NCI-H2196 treated with DMSO at 0.1 percent for 48 hours (cell line): ENCODE results near the gene STAG2.
"Not testable (repeated sequence)": the region's sequence is repeated elsewhere in the genome, so short reads cannot be mapped to it uniquely, and the experiment has no call there.

Source experiments
- DNase-seq: peaks from one replicate; lab custom pipeline; 2025; ENCODE audit not compliant: unreplicated experiment; lab: John Stamatoyannopoulos, UW

STAG2 gene

DNA sequence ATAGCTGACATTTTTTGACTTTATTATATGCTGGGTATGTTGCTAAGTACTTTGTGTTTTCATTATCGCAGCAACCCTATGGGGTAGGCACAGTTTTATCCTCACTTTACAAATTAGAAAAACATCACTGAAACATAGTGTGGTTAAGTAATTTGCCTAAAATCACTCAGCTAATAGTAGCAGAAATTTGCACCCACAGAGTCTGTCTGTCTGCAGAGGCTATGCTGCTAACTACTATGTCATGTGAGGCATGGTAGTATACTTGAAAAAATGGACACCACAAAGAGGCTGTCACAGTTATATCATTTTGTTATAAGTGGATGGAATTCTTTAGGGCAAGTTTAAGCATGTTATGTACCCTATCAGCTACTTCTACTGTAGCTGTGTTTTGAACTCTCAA is 69.0 kb downstream of the STAG2 start:
- no peak for DNase-seq

DNA sequence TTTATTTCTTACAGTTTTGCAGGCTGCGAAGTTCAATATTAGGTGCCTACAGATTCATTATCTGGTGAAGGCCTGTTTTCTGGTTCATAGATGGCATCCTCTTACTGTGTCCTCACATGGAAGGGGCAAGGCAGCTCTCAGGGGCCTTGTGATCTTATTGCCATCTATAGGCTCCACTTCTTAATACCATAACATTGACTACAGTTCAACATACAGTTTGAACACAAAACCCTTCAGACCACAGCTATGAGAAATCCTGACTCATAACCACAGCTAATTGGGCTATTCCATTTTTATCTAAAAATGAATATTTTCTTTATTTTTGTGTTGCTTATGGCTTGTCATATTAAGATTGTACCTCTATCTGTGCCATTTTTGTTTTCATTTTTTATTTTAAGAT is 72.3 kb downstream of the STAG2 start:
- no peak for DNase-seq

DNA sequence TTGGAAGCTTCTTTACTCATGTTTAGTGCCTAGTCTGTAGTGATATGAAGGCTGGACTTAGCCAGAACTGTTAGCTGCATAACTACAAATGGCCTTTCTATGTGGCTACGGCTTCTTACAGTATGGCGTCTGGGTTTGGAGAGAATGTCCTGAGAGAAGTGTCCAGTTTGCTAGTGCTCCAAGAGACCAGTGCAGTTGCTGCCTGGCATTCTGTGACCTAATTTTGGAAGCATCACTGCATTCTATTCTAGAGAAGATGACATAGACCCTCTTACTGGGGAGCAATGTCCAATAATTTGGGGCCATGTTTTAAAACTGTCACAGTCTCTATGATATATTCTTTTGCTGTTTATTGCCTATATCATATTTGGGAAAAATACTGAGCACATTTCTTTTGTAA is 74.2 kb downstream of the STAG2 start:
- no peak for DNase-seq

DNA sequence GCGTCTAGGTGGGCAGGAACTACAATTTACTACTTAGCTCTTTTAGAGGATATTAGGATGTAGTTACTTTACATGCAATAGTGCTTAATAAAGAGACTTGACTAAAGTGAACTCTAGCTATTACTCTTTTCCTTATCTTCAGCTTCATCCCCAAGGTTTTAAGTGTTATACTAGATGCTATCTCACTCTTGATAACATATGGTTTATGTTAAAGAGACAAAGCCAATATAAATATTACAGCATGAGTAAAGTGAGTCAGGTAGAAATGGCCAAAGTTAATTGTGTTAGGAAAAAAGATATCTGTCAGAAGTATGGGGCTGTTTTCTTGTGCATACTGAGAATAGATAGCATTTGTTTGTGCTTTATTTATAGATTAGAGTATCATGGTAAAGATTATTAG is 80.5 kb downstream of the STAG2 start:
- no peak for DNase-seq

DNA sequence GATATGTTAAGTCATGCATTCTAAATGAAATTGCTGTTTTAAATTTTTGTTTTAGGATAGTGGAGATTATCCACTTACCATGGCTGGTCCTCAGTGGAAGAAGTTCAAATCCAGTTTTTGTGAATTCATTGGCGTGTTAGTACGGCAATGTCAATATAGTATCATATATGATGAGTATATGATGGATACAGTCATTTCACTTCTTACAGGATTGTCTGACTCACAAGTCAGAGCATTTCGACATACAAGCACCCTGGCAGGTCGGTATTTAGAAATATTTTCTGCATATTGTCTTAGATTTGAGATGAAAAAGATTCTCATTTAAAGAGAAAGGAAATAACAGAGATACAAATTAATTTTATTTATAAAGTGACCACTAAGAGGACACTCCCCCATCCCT is 83.6 kb downstream of the STAG2 start:
- no peak for DNase-seq

DNA sequence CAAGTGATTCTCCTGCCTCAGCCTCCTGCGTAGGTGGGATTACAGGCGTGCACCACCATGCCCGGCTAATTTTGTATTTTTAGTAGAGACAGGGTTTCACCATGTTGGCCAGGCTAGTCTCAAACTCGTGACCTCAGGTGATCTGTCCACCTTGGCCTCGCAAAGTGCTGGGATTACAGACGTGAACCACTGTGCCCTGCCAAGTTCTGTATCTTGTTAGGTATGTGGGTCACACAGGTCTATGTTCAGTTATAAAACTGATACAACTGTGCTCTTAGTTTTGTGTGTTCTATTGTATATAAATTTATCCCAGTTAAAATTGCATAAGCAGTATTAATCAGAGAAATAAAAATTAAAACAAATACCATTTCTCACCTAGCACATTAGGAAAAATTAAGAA is 122.9 kb downstream of the STAG2 start:
- DNase-seq, result not testable (repeated sequence)

DNA sequence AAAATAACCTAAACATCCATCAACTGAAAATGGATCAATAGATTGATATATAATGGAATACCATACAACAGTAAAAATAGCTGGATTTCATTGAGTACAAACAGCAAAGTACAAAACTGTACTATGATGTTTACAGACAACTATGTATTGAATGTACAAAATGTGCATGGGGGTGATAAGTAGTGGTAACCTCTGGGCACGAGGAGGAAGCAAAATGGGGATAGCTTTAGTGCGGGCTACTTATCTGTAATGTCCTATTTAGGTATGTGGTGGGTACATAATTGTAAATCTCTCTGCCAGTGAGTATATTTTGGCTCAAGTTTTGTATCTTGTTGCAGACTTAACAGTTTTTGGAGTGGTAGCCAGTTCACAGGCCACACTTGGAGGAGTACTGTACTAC is 123.6 kb downstream of the STAG2 start:
- no peak for DNase-seq

DNA sequence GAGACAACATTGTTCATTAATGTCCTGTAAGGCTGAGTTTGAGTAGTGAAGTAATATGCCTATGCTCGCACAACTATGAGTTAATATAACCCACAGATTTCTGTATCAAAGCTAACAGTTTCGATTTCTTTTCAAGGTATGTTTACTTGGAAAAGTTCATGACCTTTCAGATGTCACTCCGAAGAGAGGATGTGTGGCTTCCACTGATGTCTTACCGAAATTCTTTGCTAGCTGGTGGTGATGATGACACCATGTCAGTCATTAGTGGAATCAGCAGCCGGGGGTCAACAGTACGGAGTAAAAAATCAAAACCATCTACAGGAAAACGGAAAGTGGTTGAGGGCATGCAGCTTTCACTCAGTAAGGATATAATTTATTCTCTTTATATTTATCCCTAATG is 124.9 kb downstream of the STAG2 start:
- no peak for DNase-seq

DNA sequence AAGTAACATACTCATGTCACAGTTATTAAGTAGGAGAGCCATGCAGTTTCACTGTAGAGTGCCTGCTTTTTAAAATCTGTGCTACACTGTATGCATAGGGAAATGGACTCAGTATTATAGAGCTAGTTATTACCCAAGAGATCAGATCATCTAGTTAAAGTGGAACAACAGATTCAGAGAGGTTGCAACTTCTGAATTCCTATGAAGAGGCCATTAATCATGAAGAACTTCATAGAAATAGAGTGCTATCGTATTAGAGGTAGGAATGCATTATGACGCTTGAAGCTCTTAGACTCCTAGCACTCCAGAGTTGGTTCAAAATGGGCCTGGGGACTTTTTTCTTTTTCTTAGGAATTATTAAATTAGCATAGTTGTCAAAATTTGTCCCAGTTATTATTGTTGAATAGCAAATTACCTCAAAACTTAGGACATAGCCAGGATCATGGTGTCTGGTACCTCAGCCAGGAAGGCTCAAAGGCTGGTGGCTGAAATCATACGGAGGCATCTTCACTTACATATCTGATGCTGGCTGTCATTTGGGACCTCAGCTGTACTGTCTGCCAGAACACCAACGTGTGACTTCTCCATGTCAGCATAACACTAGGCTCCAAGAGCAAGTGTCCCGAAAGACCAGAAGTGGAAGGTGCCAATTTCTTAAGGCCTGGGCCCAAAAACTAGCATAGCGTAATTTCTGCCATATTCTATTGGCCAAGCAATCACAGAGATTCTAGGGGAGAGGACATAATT is 125.7 kb downstream of the STAG2 start:
- DNase-seq, result no peak

DNA sequence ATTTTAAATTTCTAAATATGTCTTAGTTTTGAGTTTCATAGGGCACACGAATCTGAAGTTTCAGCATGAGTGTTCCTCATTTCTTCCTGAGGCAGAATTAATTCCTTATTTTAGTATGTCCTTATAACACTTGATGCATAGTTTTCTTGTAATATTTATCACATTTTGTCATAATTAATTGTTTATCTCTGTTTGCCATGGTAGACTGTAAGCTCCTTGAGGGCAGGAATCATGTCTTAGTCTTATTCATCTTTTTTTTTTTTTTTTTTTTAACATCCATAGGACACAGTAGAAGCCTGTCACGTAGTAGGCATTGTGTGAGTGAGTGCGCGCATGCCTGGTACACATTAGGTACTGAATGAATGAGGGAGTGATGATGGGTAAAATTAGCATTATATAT is 131.7 kb downstream of the STAG2 start:
- DNase-seq, result no peak

DNA sequence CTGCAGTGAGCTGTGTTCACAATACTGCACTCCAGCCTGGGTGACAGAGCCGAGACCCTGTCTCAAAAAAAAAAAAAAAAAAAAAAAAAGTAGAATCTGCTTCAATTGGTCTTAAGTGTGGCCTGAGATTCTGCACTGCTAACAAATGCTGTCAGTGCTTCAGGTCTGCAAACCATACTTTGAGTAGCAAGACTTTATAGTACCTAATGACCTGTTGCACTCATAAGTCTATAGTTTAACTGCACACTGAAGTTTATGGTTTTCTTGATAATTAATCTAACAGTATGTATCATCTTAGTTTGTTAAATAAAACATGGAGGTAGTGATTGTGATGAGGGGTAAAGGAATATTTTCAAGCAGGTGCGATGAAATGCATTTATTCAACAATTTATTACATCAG is 135.6 kb downstream of the STAG2 start:
- no peak for DNase-seq

DNA sequence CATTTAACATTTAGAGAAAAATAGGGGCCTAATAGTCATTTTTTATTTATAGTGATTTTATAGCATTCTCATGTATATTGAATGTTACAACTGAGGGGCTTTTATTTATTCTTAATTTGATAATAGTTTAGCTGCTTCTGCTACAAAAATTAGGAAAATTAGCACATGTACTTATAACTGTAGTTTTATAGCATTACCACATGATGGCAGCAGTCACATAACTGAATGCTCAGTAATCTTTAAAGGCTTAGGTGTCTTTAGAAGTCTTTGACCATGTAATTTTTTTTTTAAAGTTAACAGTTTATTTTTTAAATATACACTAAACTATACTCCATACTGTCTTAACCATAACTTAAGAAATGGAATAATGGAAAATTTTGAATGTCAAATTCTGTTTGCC is 136.6 kb downstream of the STAG2 start:
- no peak for DNase-seq

DNA sequence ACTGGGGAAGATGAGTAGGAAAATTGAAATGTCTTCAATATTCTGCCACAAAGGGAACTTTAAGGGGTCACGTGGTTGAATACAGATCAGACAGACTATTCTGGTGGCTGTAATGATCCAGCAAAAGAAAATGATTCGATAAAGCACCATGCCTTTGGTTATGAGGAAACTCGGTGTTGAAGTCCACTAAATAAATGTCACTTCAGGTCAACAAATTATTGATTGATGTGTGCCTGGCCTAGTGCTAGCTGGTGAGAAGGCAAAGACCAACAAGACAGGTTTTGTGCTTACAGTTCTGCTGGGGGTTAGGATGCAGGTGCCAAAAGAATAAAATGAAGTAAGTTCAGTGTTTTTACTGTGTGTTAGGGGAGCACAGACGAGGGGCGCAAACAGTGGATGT is 142.5 kb downstream of the STAG2 start:
- DNase-seq, result no peak

DNA sequence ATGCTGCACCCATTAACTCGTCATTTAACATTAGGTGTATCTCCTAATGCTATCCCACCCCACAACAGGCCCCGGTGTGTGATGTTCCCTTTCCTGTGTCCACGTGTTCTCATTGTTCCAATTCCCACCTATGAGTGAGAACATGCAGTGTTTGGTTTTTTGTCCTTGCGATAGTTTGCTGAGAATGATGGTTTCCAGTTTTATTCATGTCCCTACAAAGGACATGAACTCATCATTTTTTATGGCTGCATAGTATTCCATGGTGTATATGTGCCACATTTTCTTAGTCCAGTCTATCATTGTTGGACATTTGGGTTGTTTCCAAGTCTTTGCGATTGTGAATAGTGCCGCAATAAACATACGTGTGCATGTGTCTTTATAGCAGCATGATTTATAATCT is 143.0 kb downstream of the STAG2 start:
- DNase-seq, result not testable (repeated sequence)

DNA sequence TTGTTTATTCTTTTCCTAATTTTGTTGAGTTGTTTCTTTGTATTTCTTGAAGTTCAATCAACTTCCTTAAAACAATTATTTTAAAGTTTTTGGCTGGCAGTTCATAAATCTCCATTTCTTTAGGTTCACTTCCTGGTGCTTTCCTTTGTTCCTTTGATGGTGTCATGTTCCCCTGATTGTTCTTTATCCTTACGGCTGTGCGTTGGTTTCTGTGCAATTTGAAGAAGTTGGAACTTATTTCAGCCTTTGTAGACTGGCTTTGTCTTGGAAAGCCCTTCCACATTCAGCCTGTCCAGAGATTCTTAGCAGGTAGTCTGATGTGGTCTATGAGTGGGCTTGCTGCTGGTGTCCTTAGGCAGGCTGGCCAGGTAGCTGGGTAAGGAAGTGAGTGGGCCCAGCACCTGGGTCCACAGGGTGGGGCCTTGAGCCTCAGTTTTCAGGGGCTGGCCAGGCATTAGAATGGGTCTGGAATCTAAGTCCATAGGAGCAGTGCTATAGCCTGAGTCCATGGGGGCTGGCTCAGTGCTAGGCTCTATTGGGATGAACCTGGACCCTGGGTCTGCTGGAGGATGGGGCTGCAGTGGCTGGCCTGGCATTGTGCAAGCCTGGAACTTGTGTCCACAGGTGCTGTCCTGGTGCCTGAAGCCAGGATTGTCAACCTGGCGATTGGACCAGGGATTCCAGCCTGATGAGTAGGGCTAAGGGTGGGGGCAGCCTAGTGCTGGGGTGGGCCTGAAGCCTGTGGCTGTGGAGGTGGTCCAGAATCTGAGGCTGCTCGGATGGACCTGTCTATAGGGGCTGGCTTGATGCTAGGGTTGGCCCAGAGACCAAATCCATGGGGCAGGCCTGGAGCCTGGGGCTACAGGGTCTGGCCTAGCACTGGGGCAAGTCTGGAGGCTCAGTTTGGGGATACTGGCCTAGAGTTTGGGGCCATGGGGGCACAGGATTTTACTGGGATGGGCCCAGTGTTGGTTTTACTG is 152.4 kb downstream of the STAG2 start:
- DNase-seq, result no peak

DNA sequence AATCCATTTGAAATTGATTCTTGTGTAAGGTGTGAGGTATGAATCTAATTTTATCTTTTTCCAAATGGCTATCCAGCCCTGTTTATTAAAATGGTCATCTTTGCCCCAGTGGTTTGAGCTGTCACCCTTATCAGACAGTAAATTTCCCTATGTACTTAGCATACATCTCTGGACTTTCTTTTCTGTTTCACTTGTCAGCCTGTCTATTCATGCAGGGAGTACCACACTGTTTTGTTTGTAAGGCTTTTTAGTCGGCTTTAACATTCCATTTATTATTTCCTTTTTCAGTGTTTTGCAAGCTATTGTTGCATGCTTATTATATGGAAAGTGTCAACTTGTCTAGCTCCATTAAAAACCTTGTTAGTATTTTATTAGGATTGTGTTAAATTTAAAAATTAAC is 155.8 kb downstream of the STAG2 start:
- DNase-seq, result no peak

DNA sequence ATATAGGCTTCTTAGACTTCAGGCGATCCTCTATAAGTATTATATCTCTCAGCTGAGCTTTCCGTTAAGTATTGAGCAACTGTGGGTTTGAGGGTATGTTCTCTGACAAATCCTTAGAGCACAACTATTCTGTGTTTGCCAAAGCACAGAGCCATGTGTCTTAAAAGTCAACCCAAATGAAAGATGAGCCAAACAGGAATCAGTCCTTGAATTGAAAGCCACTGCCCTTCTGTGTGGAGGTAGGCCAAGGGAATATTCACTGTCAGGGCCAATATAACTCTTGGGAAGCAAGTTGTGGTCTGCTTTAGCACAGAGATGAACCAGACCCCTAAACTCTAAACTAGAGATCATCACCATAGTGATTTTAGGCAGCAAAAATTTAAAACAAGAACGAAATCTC is 164.0 kb downstream of the STAG2 start:
- no peak for DNase-seq

DNA sequence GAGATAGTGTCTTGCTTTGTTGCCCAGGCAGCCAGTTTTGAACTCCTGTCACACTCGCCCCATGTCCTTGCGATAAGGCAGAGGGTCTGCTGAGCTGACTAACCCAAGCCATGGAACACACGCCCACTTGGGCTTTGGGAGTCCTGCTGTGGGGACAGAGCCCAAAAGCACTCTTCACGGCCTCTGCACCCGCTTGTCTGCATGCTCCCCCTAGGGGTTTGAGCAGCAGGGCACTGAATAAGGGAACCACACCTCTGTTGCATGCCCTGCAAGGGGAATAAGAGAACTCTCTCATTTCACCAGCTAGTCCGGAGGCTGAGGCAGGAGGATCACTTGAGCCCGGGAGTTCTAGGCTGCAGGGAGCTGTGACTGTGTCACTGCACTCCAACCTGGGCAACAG is 166.0 kb downstream of the STAG2 start:
- no peak for DNase-seq

DNA sequence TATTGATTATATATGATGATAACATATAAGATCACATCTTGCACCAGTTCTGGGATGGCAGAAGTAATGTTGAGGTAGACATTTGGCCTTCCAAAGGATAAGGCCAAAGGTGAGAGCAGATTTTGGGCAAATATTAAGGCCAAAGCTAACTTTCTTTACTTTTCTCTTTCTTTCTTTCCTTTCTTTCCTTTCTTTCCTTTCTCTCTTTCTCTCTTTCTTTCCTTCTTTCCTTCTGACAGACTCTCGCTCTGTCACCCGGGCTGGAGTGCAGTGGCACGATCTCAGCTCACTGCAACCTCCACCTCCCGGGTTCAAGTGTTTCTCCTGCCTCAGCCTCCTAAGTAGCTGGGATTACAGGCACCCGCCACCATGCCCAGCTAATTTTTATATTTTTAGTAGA is 170.9 kb downstream of the STAG2 start:
- DNase-seq, result not testable (repeated sequence)

DNA sequence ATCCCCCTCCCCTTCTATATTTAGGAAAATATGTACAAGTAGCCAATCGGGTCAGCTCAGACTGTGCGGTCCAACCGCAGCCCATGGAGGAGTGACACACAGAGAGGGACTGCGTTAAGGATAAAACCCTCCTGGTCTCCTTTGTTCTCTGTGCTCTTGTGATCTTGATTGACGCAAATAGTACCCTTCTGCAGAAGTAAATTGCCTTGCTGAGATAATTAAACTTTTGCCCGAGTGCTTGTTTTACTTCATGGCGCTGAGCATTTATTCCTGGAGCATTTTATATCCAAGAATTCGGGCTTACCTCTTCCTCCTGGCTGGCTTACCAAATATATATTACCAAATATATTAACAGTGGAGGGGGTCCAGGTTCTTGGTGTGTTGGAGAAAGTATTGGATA is 184.2 kb downstream of the STAG2 start:
- no peak for DNase-seq

DNA sequence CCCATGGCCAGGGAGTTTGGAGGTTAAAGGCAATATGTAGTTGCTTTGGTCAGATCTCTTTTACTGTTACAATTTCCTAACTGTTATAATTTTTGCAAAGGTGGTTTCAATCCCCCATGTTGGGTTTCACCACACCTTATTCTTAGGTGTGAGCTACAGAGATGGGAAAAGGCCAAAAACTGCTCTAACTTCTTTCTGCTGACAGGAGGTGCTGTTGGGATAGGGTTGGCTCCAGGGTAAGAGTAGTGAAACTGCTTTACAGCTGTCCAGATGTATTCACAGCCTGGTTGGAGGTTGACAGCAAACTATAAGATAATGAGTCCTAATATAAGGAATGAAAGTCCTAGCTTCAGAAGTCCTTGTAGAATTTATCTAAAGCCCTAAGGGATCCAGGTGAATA is 189.7 kb downstream of the STAG2 start:
- DNase-seq, result no peak
